Measurements from ENCODE around the gene COPZ2.
"Not testable (repeated sequence)": the region's sequence is repeated elsewhere in the genome, so short reads cannot be mapped to it uniquely, and the experiment has no call there.

Gene COPZ2

GRCh38 chr17:48004983-48005382, 32.6 kb downstream of the COPZ2 start:
- no peak for DNase-seq (ENCODE audit: low read depth)

- DNase-seq (ENCODE audit: low read depth), result no peak
Observed at GRCh38 chr17:48003417-48004151, 34.0 kb downstream of the COPZ2 start.

DNA sequence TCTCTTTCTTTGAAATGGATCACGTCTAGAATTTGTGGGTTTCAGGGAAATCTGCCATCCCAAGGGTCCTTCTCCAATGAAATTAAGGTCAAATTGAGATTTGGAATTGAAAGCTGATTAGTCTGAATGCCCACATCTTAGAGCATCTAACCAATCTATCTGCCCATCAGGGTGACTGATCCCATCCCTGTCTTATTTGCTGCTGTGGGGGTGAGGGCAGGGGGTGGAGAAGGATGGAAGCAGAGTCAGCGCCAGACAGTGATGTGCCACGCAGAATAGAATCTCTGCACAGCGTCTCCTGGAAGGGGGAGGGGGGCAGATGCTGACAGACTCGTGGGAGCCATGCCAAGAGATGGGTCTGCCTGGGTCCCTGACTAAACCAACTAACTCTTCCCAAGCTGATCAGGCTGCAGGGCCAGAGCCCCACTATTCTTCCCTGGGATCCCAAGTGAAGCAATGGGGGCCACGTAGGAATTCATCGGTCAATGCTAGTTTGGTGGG, 34.6 kb downstream of the COPZ2 start:
- no peak for DNase-seq (ENCODE audit: low read depth)

DNA sequence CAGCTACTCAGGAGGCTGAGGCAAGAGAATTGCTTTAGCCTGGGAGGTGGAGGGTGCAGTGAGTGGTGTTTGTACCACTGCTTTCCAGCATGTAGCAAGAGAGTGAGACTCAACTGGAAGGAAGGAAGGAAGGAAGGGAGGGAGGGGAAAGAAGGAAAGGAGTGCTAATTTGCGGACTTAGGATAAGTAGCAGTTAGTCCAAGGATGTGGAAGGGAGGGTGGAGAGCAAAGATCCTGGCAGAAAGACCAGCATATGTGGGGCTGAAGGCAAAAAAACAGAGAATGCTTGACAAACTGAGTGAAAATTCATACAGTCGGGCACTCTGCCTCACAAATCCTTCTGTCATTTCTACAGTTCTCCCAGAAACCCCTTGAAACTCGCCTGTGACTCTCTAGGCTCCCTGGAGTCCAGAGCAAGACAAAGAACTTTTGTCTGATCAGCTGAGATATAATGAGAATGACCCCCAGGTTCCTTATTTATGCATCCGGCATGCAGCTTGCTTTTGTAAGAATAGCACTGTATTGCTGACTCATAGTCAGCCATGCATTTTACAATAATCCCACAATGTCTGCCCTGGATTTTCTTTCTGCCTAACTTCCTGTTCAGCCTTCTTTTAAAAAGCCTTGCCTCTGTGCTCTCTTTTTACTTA, 35.2 kb downstream of the COPZ2 start:
- no peak for DNase-seq (ENCODE audit: low read depth)

- not testable (repeated sequence) for DNase-seq (ENCODE audit: low read depth)
Observed at GRCh38 chr17:48001657-48002056, 35.9 kb downstream of the COPZ2 start.

- DNase-seq (ENCODE audit: low read depth), result no peak
Observed at GRCh38 chr17:48001197-48001596, 36.4 kb downstream of the COPZ2 start.

GRCh38 chr17:47999582-47999981, 38.0 kb downstream of the COPZ2 start:
- no peak for DNase-seq (ENCODE audit: low read depth)

- DNase-seq (ENCODE audit: low read depth), result no peak
Observed at GRCh38 chr17:47998044-47998443, 39.6 kb downstream of the COPZ2 start.

GRCh38 chr17:47997586-47997985, 40.0 kb downstream of the COPZ2 start:
- DNase-seq (ENCODE audit: low read depth), result no peak

GRCh38 chr17:47996201-47996600, 41.4 kb downstream of the COPZ2 start:
- DNase-seq (ENCODE audit: low read depth), result no peak

DNA sequence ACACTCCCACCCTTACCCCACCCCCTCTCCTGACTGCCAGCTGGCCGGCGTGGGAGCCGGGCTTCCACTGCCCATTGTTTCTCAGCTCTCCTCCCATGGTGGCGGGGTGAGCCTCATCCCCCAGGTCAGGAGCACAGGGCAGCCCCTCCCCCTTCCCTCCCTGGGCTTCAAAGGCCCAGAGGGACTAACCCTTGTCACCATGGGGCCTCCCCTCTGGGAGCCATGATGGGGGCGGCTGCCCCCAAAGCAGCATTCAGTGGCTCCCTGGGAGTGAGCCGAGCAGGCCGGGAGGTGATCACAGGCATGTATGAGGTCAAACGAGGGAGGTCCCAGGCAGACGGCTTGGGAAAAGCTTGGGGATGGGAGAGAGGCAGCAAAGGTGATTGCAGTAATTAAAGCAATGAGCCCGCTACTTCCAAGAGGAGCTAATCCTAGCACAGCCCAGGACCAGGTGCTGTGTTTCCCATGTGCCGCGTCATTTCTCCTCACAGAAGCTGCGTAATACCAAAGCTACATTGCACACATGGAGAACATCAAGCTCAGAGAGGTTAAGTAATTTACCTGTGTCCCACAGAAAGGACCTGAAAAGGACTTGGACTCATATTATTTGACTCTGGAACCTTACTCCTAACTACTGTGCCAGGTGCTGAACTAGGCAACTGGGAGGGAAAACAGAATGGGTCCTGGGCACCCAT, 42.2 kb downstream of the COPZ2 start:
- DNase-seq (ENCODE audit: low read depth), result no peak

DNA sequence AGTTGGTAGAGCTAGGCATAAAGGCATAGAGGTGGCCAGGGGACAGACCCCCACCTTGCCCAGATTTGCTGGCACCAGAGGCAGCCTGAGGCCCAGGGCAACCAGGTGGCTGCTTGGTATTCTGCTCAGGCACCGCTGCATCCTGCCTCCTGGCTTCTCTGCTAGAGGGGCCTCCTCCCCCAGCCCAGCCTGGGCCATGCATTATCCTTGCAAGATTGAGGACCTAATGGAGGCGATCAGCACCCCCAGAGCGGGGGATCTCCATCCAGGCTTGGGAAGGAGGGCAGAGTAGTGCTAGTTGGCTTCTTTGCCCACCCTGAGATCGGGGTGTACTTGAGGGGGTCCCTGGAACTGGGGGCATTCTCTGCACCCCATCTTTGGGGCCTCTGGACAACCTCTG, 42.9 kb downstream of the COPZ2 start:
- DNase-seq (ENCODE audit: low read depth), result no peak

- no peak for DNase-seq (ENCODE audit: low read depth)
Observed at GRCh38 chr17:47993964-47994363, 43.6 kb downstream of the COPZ2 start.

DNA sequence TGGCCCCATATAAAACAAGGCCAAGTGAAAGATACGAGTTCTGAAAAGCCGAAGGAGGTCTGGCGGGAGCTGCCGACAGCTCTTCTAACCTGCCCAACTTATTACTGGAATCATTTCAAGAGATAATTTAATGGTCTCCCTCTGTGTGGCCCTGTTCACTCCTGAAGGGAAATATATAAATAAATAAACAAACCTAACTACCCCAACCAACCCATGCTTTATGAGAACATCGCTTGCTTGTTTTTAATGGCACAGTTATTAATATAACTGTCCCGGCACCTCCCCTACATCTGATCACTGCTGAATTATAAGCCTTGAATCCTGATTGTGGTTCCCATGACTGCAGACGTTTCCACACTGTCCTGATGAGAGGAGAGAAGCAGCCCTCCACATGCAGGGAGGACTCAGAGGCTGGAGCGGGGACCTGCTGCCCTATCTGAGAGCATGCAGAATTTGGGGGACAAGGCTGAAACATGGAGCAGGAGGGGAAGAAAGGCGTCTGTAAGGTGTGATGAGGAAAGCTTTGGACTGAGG, 44.5 kb downstream of the COPZ2 start:
- no peak for DNase-seq (ENCODE audit: low read depth)

- DNase-seq (ENCODE audit: low read depth), result no peak
Observed at GRCh38 chr17:47992216-47992615, 45.4 kb downstream of the COPZ2 start.

- no peak for DNase-seq (ENCODE audit: low read depth)
Observed at GRCh38 chr17:47990962-47991731, 46.5 kb downstream of the COPZ2 start.

GRCh38 chr17:47989700-47990099, 47.9 kb downstream of the COPZ2 start:
- DNase-seq (ENCODE audit: low read depth), result no peak

- DNase-seq (ENCODE audit: low read depth), result no peak
Observed at GRCh38 chr17:47989159-47989558, 48.4 kb downstream of the COPZ2 start.

DNA sequence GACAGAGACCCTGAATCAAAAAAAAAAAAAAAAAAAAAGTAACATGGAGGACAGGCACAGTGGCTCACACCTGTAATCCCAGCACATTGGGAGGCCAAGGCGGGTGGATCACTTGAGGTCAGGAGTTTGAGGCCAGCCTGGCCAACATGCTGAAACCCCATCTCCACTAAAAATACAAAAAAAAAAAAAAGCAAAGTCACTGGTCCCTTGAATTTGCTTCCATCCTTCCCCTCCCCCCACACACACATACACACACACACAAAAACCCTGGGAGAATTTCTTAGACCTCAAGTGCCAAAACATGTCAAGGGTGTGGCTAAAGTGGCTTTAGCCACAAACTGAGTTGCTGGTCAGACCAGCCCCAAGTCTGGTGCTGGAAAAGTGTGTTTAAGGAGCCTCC, 49.2 kb downstream of the COPZ2 start:
- not testable (repeated sequence) for DNase-seq (ENCODE audit: low read depth)

DNA sequence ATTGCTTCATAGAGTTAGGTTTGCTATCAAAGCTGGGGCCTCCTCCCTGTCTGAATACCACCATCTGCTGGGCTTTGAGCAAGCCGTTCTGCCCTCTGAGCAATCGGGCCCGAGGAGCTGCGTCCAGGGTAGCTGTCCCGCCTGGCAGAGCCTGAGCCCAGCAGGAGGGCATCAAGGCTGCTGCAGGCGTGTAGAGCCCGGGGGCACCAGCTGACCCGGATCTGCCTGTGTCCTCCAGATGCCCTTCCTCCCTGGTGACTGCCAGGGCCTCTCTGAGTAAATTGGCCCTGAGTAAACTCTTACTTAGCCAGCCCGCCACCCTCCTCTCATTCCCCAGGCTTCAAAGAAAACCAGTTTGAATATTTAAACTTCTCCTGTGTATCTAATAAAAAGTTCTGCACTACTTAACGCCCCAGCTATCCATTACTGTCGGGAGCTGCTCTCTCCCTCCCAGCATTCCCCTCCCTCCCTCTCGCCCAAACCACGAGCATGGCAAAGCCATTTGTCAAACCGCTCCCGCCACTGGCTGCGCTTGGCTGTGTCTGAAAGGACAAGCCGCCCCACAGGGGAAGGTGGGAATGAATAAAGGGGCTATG, 50.3 kb downstream of the COPZ2 start:
- DNase-seq (ENCODE audit: low read depth), result no peak

DNA sequence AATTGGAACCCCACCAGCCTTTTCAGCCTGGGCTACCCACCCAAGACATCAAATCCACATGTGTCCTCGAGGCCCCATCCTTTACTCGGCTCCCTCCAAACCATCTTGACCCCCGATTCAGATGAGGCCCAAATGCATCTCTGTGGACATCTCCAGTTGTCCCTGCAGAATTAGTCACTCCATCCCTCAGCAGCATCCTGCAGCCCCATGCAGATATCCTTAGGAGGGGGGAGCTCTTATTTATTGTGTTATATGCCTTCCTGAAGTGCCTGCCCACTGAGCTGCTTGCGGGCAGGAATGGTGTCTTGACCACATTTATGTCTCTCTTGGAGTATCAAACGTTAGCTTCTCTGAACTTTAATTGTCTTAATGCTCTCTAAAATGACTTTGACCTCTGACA, 51.1 kb downstream of the COPZ2 start:
- no peak for DNase-seq (ENCODE audit: low read depth)

Measured in activated T-cell treated with anti-CD3 and anti-CD28 coated beads for 1 hour (primary cell).